Globus pallidus (tissue), 1 donor: ENCODE results near the gene NALF2.

Source experiments
- DNase-seq: peaks from one replicate; pipeline ENCODE4 v3.0.0-alpha.2; 2015; ENCODE audit warnings: low spot score

The NALF2 gene

GRCh38 chrX:69530306-69530705, 26.2 kb downstream of the NALF2 start:
- DNase-seq, result no peak

GRCh38 chrX:69531031-69531755, 27.1 kb downstream of the NALF2 start:
- DNase-seq, result no peak

GRCh38 chrX:69535661-69536060, 31.5 kb downstream of the NALF2 start:
- DNase-seq, result no peak

GRCh38 chrX:69538321-69538876, 34.3 kb downstream of the NALF2 start:
- DNase-seq, result peak; percentile 55

GRCh38 chrX:69539437-69539836, 35.3 kb downstream of the NALF2 start:
- DNase-seq, result no peak

GRCh38 chrX:69541956-69542355, 37.8 kb downstream of the NALF2 start:
- no peak for DNase-seq

GRCh38 chrX:69543572-69543971, 39.4 kb downstream of the NALF2 start:
- no peak for DNase-seq

GRCh38 chrX:69546417-69546816, 42.3 kb downstream of the NALF2 start:
- no peak for DNase-seq

GRCh38 chrX:69546978-69547377, 42.9 kb downstream of the NALF2 start:
- no peak for DNase-seq

- no peak for DNase-seq
Observed at GRCh38 chrX:69551421-69552009, 47.4 kb downstream of the NALF2 start.

GRCh38 chrX:69552512-69552911, 48.4 kb downstream of the NALF2 start:
- DNase-seq, result no peak
